ENCODE measurements around the gene CAMSAP2. TPM values are rescaled to one million over a fixed set of nuclear protein-coding genes. Genes with fewer than 3 reads are reported as not detected.

CAMSAP2 gene
- total RNA-seq, 1 donor from 2014 or later = 47.9 TPM

Other genes starting within 250 kb of the CAMSAP2 start
- gene KIF14, start 118.1 kb upstream of the CAMSAP2 start, total RNA-seq = 0.19 and 0.36 TPM in 2 replicates
- 18.3 and 18.7 TPM in 2 replicates for gene DDX59, start 69.0 kb upstream of the CAMSAP2 start, total RNA-seq
- gene GPR25, start 134.1 kb downstream of the CAMSAP2 start, total RNA-seq = not detected in 2 replicates
- 0.05 and 0.24 TPM in 2 replicates for gene INAVA, start 156.0 kb downstream of the CAMSAP2 start, total RNA-seq